ENCODE data around the gene DDX10.

DNA sequence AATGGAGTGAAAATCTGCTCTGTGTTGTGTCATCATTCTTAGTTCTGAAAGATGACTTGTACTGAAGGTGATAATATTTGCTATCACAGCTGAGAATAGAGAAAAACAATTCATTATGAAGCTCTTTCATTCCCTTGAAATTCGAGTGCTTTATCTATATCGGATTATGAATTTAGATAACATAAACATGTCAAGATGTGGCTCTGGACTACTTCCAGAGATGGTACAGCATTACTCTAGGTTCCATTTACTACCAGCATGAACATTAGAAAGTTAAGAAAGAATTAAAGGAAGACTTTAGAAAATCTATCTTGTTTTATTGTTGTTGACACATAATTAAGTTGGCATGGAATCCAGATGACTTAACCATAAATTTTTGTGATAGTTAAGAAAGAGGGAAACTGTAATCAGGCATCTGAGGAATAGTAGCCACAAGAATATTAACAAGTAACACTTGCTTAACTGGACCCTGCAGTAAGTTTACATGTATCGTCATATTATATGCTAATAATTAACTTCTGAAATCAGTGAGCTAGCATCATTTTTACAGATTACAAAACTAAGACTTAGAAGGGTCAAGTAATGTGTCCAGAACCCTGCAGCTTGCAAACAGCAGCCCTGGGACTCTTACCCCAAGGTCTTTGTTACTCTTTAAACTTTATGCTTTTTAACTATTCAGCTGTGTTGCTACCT, 182.6 kb downstream of the DDX10 start:
- TF ChIP-seq ARNT (IDR thresholded peaks at IDR 0.05), result no peak
- TF ChIP-seq GABPA (tag; conservative IDR thresholded peaks at IDR 0.05; ENCODE audit: low read depth), result no peak
- TF ChIP-seq ZNF197 (CRISPR knock-in tag; IDR thresholded peaks at IDR 0.05; ENCODE audit: low read depth), result no peak
- TF ChIP-seq, protein P1, sequence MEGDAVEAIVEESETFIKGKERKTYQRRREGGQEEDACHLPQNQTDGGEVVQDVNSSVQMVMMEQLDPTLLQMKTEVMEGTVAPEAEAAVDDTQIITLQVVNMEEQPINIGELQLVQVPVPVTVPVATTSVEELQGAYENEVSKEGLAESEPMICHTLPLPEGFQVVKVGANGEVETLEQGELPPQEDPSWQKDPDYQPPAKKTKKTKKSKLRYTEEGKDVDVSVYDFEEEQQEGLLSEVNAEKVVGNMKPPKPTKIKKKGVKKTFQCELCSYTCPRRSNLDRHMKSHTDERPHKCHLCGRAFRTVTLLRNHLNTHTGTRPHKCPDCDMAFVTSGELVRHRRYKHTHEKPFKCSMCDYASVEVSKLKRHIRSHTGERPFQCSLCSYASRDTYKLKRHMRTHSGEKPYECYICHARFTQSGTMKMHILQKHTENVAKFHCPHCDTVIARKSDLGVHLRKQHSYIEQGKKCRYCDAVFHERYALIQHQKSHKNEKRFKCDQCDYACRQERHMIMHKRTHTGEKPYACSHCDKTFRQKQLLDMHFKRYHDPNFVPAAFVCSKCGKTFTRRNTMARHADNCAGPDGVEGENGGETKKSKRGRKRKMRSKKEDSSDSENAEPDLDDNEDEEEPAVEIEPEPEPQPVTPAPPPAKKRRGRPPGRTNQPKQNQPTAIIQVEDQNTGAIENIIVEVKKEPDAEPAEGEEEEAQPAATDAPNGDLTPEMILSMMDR (IDR thresholded peaks at IDR 0.05 in 2 of 3, conservative IDR thresholded peaks at IDR 0.05 in 1 of 3; ENCODE audit: insufficient read depth in 2 of 3, low read depth in 1 of 3, low read length in 3 of 3), result no peak
- no peak for TF ChIP-seq SRF (CRISPR knock-in tag; IDR thresholded peaks at IDR 0.05)
- no peak for TF ChIP-seq YY1 (IDR thresholded peaks at IDR 0.05; ENCODE audit: borderline replicate concordance in 1 of 3, control insufficient read depth in 1 of 3, extremely low read depth in 1 of 3, insufficient read depth in 3 of 3, insufficient read length in 1 of 3, insufficient replicate concordance in 2 of 3, low read depth in 1 of 3, low read length in 2 of 3)
- TF ChIP-seq EP300 (IDR thresholded peaks at IDR 0.05; ENCODE audit: low read length), result no peak
- TF ChIP-seq HNRNPUL1 (IDR thresholded peaks at IDR 0.05; ENCODE audit: low read length), result no peak
- no peak for TF ChIP-seq RAD21 (CRISPR knock-in tag; conservative IDR thresholded peaks at IDR 0.05 in 1 of 2, IDR thresholded peaks at IDR 0.05 in 1 of 2)
- TF ChIP-seq CBX2 (IDR thresholded peaks at IDR 0.05; ENCODE audit: insufficient read depth, low read length, poor library complexity, severe bottlenecking), result no peak
- TF ChIP-seq SAP30 (IDR thresholded peaks at IDR 0.05; ENCODE audit: borderline replicate concordance, insufficient read depth, low read depth, low read length, poor library complexity, severe bottlenecking), result no peak
- no peak for TF ChIP-seq CEBPZ (IDR thresholded peaks at IDR 0.05; ENCODE audit: borderline replicate concordance, low read depth, low read length)
- TF ChIP-seq ARID3B (CRISPR knock-in tag; IDR thresholded peaks at IDR 0.05; ENCODE audit: borderline replicate concordance), result no peak
- no peak for TF ChIP-seq HNRNPK (IDR thresholded peaks at IDR 0.05; ENCODE audit: low read depth, low read length, poor library complexity, severe bottlenecking)
